Kidney (tissue), 14 donors: ENCODE results near the gene ECT2. TPM values are rescaled to one million over a fixed set of nuclear protein-coding genes. Genes with fewer than 3 reads are reported as not detected.

ENCODE experiments used
- DNase-seq, 5 donors: peaks; one replicate each; pipeline ENCODE4 v3.0.0-alpha.2; 2013 to 2020
- FAIRE-seq: peaks from 2 replicates; lab custom pipeline; 2012; peaks lifted over from hg19 to GRCh38; lab: Jason Lieb, UNC
- H3K27ac ChIP-seq, 2 donors: one replicate each; pipeline ENCODE4 v1.7.0; 2013; ENCODE audit warnings: low read depth in 2 of 2, low read length in 2 of 2, inconsistent platforms in 1 of 2
- H3K27me3 ChIP-seq: one replicate; pipeline ENCODE4 v1.7.1; 2013; ENCODE audit warnings: low read length, inconsistent platforms; ENCODE audit not compliant: control insufficient read depth, insufficient read depth
- H3K36me3 ChIP-seq, 3 donors: one replicate each; pipeline versions ENCODE4 v1.7.0 to v1.7.1; 2013; ENCODE audit warnings: low read length in 3 of 3, control low read depth in 1 of 3, inconsistent platforms in 1 of 3; ENCODE audit not compliant: insufficient read depth in 3 of 3, control insufficient read depth in 2 of 3
- H3K4me1 ChIP-seq, 3 donors: one replicate each; pipeline versions ENCODE4 v1.7.0 to v1.7.1; 2013; ENCODE audit warnings: low read length in 3 of 3, inconsistent platforms in 1 of 3, low read depth in 1 of 3; ENCODE audit not compliant: control insufficient read depth in 2 of 3, insufficient read depth in 2 of 3
- H3K4me3 ChIP-seq, 3 donors: one replicate each; pipeline versions ENCODE4 v1.7.0 to v1.8.1; 2013; ENCODE audit warnings: low read length in 3 of 3, control low read depth in 1 of 3, inconsistent platforms in 1 of 3
- H3K9ac ChIP-seq, 3 donors: one replicate each; pipeline versions ENCODE4 v1.7.0 to v1.7.1; 2013; ENCODE audit warnings: low read length in 3 of 3, control low read depth in 1 of 3, inconsistent platforms in 1 of 3
- H3K9me3 ChIP-seq, 3 donors: one replicate each; pipeline versions ENCODE4 v1.7.0 to v1.7.1; 2013; ENCODE audit warnings: low read length in 3 of 3, control low read depth in 1 of 3, inconsistent platforms in 1 of 3; ENCODE audit not compliant: control insufficient read depth in 2 of 3, insufficient read depth in 1 of 3
- intact Hi-C: fragments of 100-400 bp; cut with DNase I; formaldehyde crosslinking; loops from one replicate; pipeline ENCODE4 v1.11.1; 2022
- polyA plus RNA-seq: library from polyadenylated mRNA; stranded (reverse); fragments of 350-450 nt; fragmentation: Illumina TruSeq; extraction: RNeasy Lipid Tissue Mini Kit (QIAGEN cat#74804); gene quantifications from one replicate; pipeline ENCODE4 v1.2.3, GENCODE V29; 2014; ENCODE audit warnings: low read depth, low replicate concordance; ENCODE audit not compliant: insufficient read depth
- total RNA-seq: library from RNA; stranded (reverse); fragmentation: NEBNext Ultra II Directional; extraction: Animal tissue kit (Norgen Biotek cat#: 25700); gene quantifications from one replicate; pipeline ENCODE4 v1.2.1, GENCODE V29; 2021
- TF ChIP-seq, protein P1 (sequence below): IDR thresholded peaks from 3 replicates; pipeline ENCODE4 v1.5.1; 2012; ENCODE audit warnings: mild to moderate bottlenecking, moderate library complexity, borderline replicate concordance; ENCODE audit not compliant: insufficient read depth; ENCODE audit errors: extremely low read depth
- donor health status: control.
- donor health status: control.
- donor health status: control.
- donor health status: control.
- donor health status: control.
- donor health status: DM: yes; HTN: yes; CAD: no.
- donor health status: Normal renal cell carcinoma (clear cell type).

The ECT2 gene
- total and polyA plus RNA-seq, 2 donors from 2014 or later: 2.4 to 15.5 TPM

DNA sequence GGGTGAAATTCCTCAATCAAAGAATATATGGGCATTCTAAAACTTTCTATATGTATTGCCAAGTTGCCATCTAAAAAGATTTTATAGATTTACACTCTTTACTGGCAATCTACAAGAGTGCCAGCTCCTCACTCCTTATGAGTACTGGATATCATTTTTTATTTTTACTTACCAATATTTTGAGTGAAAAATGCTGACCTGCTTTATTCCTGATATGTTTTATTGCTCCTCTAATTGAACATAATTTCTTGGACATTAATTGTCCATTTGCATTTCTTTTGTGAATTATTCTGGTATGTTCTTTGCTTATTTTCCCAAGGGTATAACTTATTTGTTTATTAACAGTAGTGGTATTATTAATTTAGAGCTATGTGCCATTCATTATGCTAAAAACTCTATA is 96.8 kb downstream of the ECT2 start:
- no peaks in the 10 kb centered on the region for H3K9me3 ChIP-seq
- intact Hi-C loops: no loop called here
- H3K4me3 ChIP-seq: no peak overlapping the region
- no peak for DNase-seq
- H3K27me3 ChIP-seq: no peaks in the 10 kb centered on the region
- H3K4me1 ChIP-seq: no peaks in the 10 kb centered on the region
- H3K9ac ChIP-seq: no peak overlapping the region
- H3K36me3 ChIP-seq: no peaks in the 10 kb centered on the region
- TF ChIP-seq, protein P1, sequence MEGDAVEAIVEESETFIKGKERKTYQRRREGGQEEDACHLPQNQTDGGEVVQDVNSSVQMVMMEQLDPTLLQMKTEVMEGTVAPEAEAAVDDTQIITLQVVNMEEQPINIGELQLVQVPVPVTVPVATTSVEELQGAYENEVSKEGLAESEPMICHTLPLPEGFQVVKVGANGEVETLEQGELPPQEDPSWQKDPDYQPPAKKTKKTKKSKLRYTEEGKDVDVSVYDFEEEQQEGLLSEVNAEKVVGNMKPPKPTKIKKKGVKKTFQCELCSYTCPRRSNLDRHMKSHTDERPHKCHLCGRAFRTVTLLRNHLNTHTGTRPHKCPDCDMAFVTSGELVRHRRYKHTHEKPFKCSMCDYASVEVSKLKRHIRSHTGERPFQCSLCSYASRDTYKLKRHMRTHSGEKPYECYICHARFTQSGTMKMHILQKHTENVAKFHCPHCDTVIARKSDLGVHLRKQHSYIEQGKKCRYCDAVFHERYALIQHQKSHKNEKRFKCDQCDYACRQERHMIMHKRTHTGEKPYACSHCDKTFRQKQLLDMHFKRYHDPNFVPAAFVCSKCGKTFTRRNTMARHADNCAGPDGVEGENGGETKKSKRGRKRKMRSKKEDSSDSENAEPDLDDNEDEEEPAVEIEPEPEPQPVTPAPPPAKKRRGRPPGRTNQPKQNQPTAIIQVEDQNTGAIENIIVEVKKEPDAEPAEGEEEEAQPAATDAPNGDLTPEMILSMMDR: no peak
- no peak overlapping the region for H3K27ac ChIP-seq
- no peak for FAIRE-seq

DNA sequence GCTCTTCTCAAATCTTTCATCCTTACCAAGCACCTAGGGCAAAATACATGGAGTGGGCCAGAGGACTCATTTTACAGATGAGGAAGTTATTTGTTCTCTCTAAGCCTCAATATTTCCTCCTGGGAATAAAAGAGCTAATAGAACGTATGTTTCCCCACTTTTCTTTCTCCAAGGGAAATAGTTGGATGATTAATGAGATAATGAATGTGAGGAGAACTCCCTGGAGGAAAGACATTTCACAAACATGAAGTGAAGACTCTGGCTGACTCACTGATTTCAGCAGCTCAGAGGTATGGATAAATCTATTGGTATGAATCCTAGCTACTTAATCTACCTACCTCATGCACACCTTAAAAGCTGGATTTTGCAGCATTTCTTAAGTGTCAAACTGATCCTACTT is 98.4 kb downstream of the ECT2 start:
- Histone ChIP-seq H3K4me1 (no peaks in the 10 kb centered on the region), H3K4me3 (no peak overlapping the region), H3K9me3 (no peaks in the 10 kb centered on the region), H3K27me3 (no peaks in the 10 kb centered on the region), H3K9ac (no peak overlapping the region), H3K36me3 (no peaks in the 10 kb centered on the region), H3K27ac (no peak overlapping the region)
- intact Hi-C loops: no loop called here
- DNase-seq (no peak), FAIRE-seq (no peak)
- TF ChIP-seq, protein P1: no peak

DNA sequence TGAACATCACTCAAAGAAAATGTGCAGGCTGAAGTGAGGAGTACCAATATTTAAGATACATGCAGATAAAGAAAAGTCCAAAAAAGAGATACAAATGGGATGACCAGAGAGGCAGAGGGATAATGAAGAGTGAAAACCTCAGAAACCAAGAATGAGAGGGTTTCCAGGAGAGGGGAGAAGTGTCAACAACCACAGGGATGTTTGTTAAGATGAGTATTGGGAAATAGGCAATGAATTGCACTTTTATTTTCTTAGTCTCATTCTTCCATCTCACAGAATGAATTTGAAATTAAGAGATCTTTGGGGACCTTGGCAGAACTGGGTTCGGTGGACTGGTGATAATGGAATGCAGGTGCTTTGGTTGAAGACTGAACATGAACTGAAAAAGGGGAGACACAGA is 102.5 kb downstream of the ECT2 start:
- TF ChIP-seq, protein P1: no peak
- no peaks in the 10 kb centered on the region for H3K4me1 ChIP-seq
- DNase-seq: no peak
- no peak overlapping the region for H3K27ac ChIP-seq
- H3K27me3 ChIP-seq: no peaks in the 10 kb centered on the region
- no peak overlapping the region for H3K9ac ChIP-seq
- FAIRE-seq: no peak
- no peak overlapping the region for H3K4me3 ChIP-seq
- H3K9me3 ChIP-seq: no peaks in the 10 kb centered on the region
- no peaks in the 10 kb centered on the region for H3K36me3 ChIP-seq
- intact Hi-C loops: no loop called here

DNA sequence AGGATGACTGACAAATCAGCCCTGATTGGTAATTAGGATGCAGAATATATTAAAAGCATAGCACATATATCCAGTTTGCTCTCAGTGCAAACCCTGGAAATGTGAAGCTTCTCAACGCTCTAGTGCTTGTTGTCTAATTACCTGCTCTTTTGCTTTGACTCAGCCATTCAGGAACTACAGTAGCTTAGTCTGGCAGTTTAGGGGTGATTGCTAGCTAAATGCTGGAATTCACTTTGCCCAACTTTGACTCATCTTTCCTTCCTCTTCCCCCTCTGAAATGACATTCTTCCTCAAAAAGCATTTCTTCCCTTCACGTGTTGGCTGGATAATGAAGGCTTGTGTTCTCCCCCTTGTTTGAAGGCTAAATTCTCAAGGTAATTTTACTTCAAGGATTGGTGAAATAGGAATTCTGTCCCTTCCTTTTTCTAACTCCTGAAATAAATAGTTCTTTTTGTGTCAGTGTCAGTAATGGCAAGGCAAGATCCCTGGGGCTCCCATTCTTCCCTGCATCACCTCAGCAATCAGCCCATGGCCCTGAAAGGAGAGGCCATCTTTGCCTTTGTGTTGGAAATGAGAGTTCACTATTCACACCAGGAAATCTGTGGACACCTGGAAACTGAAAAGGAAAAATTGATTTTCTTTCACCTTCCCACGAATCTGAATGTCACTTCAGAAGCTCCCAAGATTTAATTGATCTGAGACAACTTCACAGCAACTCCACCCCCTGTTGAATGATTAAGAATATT is 103.6 kb downstream of the ECT2 start:
- TF ChIP-seq, protein P1: no peak

More for the DNA sequence above, 103.6 kb downstream of the ECT2 start:
- FAIRE-seq (no peak), DNase-seq (no peak)
- H3K4me1 ChIP-seq: no peaks in the 10 kb centered on the region
- H3K9me3 ChIP-seq: no peaks in the 10 kb centered on the region
- no peaks in the 10 kb centered on the region for H3K36me3 ChIP-seq
- H3K9ac ChIP-seq: no peak overlapping the region
- no peak overlapping the region for H3K4me3 ChIP-seq
- intact Hi-C loops: no loop called here
- no peak overlapping the region for H3K27ac ChIP-seq
- H3K27me3 ChIP-seq: no peaks in the 10 kb centered on the region
